NCI-H345 (cell line): ENCODE measurements around the gene COLEC12.

Experiments used
- DNase-seq: peaks from one replicate; lab custom pipeline; 2025; lab: John Stamatoyannopoulos, UW

The COLEC12 gene

DNA sequence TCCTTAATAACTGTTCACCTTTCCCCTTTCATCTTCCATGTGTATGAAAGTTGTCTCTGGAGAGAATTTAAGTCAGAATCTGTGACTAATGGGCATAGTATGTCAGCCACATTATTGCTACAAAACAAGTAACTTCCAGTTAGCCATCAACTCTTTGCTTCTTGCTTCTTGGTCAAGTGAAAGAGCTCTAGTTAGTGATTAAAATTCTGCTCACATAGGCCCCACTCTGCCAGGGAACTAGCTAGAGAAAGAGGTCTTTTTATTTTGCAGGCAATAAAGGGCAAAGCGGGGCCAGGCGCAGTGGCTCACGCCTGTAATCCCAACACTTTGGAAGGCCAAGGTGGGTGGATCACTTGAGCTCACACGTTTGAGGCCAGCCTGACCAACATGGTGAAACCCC, 64.6 kb downstream of the COLEC12 start:
- no peak for DNase-seq

DNA sequence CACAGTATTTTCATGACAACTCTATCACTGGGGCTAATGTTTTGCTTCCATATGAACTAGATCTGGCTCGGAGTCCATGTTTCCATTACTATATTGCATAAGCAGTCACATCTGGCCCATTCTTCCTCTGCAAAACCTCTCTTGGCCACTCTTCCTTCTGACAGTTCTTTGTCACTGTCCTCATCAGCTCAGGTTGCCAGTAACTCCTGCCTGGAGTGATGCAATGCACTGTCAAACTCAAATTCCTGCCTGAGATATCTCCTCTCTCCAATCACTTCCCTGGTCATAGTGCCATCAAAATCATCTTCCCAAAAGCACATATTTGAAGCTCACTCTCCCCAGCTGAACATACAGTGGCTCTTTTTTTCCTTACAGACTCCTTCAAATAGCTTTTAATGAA, 66.1 kb downstream of the COLEC12 start:
- DNase-seq: no peak

GRCh38 chr18:433960-434359, 66.5 kb downstream of the COLEC12 start:
- DNase-seq: no peak

GRCh38 chr18:433298-433697, 67.2 kb downstream of the COLEC12 start:
- DNase-seq: no peak

- no peak for DNase-seq
Observed at GRCh38 chr18:432791-433190, 67.7 kb downstream of the COLEC12 start.

DNA sequence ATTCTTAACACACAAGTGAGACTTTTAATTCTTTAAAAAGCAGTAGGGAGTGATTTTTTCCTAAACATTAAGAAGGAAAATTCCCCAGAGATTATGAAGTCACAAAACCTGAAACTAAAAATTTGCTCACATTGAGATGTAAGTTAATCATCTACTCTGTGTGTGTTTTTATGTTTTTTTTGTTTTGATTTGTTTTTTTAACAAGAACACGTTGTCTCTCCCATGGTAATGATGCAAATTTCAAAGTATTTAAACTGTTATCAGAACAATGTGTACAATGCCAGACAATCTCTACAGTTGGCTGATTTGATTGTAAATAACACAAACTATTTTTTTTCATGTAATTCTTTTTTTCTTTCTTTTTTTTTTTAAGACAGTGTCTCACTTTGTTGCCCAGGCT, 71.5 kb downstream of the COLEC12 start:
- no peak for DNase-seq

DNA sequence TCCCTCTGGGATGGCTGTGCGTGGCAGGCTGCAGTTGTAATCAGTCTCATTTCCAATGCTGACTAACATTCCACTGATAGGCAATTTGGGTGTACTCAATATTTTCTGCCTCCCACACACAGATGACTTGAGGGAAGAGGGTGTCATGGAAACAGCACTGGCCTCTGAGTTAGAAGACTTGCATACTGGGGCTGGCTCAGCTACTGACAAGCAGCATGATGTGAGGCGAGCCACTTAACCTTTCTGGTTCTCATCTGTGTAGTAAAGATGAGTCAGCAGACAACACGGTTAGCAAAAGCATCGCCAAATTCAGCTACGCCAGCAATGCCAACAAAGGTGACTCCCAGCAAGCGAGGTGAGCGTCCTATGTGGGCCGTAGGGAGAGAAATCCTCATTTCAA, 73.5 kb downstream of the COLEC12 start:
- no peak for DNase-seq

- no peak for DNase-seq
Observed at GRCh38 chr18:425106-425745, 75.3 kb downstream of the COLEC12 start.

DNA sequence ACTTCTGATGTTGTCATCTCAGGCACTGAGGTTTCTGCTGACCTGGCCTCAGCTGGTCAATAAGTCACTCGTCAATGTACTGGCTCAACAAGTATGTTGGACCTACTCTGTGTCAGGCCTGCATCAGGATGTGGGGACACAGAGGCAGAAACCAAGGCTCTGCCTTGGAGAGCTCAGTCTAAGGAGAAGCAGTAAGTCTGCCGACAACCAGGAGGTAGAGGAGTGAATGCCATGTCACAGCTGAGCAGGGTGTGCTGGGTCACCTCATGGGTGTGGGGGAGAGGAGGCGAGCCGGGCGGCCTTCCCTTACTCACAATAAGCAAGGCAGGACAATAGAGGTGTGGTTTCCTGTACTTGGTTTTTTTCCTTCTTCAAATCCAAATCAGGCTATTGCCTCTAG, 75.8 kb downstream of the COLEC12 start:
- no peak for DNase-seq

- no peak for DNase-seq
Observed at GRCh38 chr18:424071-424661, 76.3 kb downstream of the COLEC12 start.

DNA sequence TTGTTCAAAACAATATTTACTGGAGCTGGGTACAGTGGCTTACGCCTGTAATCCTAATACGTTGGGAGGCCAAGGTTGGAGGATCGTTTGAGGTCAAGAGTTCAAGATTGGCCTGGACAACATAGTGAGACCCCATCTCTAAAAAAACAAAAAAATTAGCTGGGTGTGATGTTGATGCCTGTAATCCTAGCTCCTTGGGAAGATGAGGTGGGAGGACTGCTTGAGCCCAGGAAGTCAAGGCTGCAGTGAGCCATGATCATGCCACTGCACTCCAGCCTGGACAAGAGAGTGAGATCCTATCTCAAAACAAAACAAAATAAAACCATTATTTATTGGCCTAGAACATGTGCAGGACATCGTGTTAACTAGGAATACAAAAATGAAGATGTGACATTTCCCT, 77.5 kb downstream of the COLEC12 start:
- no peak for DNase-seq

DNA sequence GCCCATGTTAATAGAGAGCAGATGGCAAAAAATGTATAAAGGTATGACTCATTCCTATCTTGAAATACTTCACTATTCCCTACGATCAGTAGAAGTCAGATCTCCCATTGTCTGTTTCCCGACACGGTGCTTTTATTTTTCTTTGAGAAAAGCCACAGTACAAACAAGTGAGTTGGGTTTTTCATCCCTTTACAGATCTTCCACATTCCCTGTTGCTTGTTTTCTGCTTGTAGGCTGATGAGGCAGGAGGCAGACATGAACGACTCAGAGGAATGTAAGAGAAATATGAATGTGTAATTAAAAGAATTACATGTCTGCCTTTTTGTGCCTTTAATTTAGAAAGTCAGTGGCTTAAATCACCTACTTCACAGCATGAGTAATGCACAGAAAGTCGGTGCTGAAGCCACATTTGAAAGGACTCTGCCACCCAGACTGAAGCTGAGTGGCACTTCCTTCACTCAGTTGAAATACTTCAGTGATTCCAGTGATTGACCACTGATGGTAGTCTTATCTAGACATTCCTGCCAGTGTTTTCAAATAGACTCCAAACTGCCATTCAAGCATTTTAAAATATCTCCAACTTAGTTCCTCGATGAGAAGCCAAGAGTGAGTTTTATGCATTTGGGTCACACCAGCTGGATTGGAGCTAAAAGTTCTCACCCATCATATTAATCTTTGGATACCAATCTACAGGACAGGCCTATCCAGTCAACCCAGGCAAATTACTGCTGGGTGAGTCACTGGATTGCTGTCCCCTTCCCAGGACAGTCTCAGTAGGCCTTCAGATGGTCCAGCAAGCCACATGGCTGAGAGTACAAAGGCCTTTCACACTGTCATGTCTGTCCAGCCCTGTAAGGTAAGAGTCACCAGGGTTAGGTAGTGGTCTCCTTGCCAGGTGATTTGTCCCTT, 79.0 kb downstream of the COLEC12 start:
- no peak for DNase-seq

GRCh38 chr18:420661-421246, 79.7 kb downstream of the COLEC12 start:
- DNase-seq: no peak

DNA sequence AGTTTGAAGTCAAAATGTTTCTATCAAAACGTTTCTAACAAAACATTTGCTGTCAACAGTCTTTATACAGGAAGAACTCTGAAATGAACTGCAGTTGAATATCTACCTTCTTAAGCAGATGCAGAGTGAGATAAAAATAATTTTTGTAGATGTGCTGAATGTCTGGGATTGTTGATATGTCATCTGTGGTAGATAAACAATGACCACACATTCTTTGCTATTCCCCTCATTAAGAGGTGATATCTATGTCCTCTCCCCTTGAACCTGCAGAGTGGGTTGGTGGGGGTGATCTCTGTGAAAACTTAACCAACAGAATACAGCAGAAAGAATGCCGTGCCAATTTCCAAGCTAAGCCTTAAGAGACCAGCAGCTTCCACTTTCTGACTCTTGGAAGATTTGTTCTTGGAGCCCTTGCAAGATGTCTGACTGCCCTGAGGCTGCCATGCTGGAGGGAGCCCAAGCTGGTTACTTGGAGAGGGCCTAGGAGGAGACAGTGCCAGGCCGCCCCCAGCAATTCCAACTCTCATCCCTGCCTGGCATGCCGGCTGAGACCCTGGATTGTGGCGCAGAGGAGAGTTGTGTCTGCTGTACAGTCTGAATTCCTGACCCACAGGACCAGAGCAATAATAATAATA, 80.8 kb downstream of the COLEC12 start:
- DNase-seq: no peak

DNA sequence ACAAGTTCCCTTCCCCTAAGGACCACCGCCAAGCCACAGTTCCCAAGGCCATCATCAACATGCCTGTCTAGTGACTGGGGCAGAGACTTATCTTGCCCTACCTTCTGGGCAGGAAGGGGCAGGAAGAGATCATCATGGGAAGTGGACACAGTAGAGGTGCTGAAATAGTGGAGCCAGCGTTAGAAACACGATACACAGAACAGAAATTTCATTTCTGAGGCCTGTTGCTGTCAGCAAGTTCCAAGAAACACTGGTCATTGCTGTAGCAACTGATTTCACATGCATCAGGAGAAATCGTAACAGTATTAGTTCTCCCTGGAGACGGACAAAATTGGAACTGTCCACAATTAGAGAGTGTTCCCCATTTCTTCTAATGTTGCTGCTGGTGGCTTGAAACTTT, 83.0 kb downstream of the COLEC12 start:
- no peak for DNase-seq

GRCh38 chr18:416930-417329, 83.6 kb downstream of the COLEC12 start:
- DNase-seq: no peak

GRCh38 chr18:415617-416612, 84.6 kb downstream of the COLEC12 start:
- no peak for DNase-seq

DNA sequence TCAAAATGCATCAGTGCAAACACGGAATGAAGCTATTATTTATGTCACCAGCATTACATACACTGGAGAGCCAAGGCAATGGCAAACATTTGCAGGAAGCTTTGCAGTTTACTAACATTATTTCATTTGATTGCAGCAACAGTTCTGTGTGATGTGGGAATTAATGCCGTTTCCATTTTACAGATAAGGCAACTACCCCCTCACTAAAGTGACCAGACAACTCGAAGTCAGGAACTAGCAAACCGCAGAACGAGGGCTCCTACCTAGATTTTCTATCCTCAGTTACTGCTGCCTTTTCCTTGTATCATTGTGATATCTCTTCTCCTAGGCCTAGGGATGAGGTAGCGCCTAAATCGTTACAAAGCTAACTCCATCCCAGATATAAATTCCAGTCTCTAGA, 85.5 kb downstream of the COLEC12 start:
- DNase-seq: no peak

GRCh38 chr18:413233-413632, 87.3 kb downstream of the COLEC12 start:
- no peak for DNase-seq

- DNase-seq: no peak
Observed at GRCh38 chr18:410047-410455, 90.5 kb downstream of the COLEC12 start.

DNA sequence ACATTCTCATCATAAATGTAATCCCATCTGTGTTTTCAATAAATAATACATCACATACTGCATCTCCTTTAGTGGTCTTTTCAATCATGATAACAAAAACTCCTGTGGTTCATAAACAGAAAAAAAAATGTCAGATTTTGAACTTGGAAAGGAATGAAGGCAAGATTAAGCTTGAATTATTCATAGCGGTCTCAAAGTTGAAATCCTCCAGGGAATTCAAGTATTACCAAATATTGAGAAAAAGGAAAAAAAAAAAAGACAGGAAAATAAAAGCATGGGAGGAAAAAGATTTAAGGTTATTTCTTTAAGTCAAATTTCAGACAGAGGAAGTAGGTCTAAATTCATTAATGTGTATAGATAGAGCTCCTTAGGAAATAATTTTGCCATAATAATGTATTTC, 92.1 kb downstream of the COLEC12 start:
- DNase-seq: no peak
